Activated T-cell treated with anti-CD3 and anti-CD28 coated beads for 24 hours (primary cell): ENCODE results near the gene KLHL26.

Experiments used
- DNase-seq: peaks from one replicate; pipeline ENCODE4 v3.0.0-alpha.2; 2020; ENCODE audit warnings: low read depth

KLHL26 gene

DNA sequence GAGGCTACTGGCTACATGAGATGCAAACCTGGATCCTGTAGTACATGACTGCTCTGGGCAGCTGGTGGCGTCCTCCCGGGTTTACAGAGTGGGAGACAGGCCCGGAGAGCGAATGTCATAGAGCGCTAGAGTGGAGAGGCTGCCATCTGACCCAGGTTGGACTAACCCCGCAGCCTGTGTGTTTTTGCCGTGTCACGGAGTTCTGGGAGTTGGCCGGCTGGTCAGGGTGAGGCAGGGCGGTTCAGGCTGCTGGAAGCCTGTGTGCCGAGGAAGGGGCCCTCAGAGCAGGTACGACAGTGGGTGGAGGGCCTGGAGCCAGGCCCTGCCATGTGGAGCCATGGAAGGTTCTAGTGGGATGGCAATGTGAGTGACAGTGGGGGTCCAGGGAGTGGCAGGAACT, 59.2 kb downstream of the KLHL26 start:
- no peak for DNase-seq

DNA sequence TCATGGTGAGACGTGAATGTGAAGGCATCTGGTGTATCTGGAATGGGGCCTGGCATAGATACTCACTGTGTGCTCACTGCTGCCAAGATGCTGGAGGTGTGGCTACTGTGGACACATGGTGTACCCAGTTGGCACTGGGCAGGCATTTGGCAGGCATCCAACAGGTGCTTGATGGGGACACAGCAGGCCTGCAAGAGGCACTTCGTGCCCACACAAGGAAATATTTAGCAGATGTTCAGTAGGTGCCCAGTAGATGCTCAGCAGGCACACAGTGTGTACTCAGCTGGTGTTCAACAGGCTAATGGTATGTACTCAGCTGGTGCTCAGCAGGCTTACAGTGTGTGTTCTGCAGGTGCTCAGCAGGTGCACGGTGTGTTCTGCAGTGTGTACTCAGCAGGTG, 60.9 kb downstream of the KLHL26 start:
- DNase-seq = no peak

DNA sequence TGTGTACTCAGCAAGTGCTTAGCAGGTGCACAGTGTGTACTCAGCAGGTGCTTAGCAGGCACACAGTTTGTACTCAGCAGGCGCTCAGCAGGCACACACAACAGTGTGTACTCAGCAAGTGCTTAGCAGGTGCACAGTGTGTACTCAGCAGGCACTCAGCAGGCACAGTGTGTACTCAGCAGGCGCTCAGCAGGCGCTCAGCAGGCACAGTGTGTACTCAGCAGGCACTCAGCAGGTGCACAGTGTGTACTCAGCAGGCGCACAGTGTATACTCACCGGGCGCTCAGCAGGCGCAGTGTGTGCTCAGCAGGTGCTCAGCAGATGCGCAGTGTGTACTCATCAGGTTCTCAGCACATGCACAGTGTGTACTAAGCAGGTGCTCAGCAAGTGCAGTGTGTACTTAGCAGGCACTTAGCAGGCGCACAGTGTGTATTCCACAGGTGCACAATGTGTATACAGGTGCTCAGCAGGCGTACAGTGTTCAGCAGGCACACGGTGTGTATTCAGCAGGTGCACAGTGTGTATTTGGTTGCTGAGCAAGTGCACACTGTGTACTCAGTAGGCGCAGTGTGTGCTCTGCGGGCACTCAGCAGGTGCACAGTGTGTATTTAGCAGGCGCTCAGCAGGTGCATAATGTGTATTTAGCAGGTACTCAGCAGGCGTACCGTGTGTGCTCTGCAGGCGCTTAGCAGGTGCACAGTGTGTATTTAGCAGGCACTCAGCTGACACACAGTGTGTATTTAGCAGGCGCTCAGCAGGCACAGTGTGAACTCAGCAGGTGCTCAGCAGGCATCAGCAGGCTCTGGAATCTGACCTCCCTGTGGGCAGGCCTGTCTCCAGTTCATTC, 61.7 kb downstream of the KLHL26 start:
- no peak for DNase-seq

DNA sequence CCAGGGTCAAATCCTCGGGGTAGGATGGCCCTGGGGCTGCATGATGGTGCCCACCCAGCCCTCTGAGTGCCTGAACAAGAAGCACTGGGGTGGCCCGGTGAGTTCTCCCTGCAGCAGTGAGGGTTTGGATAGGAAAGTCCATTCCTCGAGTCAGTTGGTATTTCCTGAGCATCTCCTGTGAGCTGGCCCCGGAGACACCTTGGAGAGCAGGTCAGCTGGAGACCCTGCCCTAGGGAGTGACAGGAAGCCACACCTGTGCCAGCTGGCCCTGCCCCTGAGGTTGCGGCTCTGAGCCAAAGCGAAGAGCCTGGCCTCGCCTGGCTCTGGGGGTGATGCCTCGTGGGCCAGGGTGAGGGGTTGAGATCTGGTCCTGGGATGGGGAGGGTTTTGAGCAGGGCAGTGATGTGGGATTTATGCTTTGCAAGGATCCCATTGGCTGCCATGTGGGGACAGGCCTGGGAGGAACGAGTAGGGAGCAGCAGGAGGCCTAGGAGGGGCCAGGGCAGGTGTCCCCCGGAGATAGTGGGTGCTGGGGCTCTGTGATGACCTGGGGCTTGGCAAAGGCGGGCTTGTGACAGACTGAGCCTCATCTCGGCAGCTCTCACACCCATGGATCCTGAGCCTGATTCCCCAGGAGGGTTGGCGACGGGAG, 62.7 kb downstream of the KLHL26 start:
- no peak for DNase-seq

DNA sequence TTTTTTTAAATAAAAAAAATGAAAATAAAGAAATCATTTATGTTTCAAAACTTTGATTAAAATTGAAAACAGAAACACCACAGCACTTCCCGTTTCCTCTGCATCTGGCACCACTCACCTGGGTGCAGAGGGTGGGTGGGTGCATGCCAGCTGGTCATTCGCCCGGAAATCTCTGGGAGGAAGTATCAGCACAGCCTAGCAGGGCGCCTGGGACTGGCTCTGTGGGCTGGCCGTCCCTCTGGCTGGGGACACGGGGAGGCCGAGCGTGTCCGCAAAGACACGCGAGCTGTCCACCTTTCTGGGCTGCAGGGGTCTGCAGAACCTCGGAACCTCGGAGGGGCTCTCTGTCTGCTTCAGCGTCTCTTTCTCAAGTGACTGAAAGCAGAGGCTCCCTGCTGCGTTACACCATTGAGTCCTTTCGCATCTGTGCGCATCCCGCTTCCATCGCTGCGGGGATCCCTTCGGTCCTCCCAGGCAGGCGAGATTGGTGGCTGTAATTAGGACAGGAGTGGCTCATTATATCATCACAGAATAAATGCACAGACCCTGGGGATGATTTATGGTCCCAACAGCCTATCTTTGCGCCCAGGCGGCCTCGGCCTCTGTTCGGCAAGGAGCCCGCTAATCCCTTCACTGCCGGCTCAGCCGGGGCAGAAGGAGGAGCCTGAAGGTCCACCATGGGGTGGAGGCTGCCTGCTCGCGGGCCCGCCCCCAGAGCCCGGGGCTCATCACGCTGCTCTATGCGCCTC, 63.8 kb downstream of the KLHL26 start:
- DNase-seq = peak; percentile 46

DNA sequence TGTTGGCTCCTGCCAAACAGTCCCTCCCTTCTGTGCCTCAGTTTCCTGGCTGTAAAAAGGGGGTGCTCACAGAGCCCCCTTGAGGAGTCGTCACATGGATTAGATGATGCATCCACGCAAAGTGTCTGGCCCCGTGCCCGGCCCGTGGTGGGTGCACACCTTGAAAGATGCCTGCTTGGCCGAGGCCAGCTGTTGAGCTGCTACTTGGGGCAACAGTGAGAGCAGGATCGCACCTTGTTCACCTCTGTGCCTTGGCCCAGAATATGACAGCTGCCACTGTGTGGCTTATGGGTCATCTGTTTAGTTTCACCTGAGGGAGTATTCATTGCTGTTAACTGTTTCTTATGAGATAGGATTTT, 64.4 kb downstream of the KLHL26 start:
- DNase-seq = no peak

DNA sequence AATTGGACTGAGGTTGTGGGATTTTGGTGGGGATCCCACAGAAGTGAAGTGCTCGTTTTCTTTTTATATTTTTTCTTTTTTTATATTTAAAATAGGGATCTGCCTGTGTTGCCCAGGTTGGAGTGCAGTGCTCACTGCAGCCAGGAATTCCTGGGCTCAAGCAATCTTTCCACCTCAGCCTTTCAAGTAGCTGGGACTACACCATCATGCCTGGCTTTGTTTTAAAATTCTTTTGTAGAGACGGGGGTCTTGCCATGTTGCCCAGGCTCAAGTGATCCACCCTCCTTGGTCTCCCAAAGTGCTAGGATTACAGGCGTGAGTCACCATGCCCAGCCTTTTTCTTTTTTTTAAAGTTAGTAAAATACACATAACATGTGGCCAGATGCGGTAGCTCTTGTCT, 67.2 kb downstream of the KLHL26 start:
- DNase-seq = no peak

DNA sequence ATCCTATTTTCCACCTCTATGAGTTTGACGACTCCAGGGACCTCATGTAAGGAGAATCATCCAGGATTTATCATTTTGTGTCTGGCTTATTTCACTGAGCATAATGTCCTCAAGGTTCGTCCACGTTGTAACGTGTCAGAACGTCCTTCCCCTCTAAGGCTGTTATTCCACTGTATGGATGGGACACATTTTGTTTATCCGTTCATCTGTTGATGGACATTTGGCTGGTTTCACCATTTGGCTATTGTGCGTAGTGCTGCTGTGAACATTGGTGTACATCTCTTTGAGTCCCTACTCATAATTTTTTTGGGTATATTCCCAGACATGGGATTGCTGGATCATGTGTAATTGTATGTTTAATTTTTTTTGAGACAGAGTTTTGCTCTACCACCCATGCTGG, 68.1 kb downstream of the KLHL26 start:
- no peak for DNase-seq

DNA sequence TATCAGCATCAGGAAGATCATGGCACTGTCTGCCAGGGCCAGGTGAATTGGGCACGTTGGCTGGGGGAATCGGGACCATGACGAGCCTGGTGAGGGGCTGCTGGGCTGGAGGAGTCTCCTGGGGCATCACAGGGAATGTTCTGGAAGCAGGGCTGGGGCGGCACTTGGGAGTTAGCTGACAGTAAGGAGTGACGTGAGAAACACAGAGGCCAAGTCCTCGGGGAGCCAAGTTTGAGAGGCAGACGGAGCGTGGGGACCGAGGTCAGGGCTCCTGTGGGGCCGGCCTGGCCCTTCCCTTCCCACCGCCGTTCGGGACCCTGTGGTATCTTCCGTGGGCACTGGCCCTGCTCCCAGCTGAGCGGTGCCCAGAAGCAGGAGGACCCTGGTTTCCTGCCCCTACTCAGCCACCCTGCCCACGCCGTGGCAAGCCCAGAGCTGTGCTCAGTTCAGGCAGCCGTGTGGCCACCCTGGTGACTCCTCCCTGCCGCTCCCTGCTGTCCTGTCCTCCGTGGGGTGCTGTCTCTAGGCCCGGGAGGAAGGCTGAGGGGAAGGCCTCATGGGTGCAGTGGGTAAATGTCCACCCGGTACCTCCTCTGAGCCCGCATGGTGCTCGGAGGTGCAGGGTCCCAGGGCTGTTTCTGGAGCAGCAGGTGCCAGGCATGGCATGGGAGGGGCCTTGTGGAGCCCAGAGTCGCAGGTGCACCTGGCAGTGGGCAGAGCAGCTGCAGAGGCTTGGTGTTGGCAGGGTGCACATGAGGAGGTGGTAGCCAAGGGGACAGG, 71.8 kb downstream of the KLHL26 start:
- DNase-seq = no peak

DNA sequence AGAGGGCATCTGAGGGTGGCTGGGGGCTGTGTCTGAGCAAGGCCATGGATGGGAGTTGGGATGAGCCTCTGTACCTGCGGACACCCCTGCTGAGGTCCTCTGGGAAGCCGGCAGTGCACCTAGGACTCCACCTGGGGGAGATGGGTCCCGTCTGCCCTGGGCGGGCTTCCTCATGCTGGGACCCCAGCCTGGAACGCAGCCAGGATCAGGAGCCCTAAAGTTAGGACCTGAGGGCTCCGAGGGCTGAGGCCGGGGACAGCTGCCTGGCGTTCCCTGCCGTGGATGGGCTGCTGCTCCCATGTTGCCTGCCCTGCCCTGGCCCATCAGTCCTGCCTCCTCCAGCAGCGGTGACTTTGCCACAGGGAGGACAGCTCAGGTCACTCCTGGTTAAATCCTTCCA, 72.7 kb downstream of the KLHL26 start:
- DNase-seq = no peak

DNA sequence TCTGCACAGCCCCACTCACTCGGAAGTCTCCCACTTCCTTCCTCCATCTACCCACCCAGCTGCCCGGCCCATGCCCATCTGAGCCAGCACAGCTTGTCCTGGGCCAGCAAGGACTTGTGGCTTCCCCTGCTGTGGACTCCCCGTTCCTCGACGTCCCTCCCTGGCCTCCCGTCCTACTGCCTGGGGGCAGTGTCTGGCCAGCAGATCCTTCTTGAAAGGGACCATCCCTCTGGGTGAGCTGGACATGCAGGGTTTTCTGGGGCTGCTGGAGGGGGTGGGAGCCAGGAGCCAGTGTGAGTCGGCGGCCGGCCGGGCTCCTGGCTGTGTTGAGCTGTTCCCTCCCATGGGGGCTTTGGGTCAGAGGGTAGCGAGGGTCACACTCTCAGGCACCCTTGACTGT, 73.4 kb downstream of the KLHL26 start:
- DNase-seq = no peak

DNA sequence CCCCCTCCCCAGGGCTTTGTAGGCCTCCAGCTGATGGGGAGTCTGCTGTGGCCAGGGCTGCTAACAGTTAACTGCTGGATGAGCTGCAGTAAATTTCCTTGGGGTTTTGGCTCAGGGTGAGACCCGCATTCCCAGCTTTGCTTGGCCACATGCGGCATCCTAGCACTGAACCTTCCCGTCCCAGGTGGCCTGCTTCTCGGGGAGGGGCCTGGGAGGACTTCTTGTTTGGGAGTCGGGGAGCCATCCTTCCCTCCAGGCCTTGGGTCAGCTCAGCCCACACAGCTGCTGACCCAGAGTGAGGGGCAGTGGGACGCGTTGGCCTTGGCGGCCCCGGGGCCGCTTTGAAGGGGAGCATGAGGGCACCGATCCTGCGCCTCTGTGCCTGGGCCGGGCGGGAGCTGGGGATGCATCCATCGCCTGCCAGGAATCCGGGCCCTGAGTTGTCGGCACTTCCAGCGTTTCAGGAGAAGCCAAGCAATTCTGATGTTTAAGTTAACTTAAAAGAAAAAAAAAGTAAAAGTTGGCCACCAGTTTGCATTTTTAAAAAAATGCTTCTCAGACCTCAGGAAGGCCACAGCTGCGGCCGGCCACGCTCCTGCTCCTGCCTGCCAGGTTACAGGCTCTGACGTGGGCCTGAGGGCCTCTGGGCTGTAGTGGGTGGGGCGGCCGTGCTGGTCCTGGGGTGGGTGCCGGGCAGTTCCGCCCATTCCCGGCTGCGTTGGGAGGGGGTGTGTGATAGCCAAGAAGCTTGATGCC, 74.3 kb downstream of the KLHL26 start:
- no peak for DNase-seq

DNA sequence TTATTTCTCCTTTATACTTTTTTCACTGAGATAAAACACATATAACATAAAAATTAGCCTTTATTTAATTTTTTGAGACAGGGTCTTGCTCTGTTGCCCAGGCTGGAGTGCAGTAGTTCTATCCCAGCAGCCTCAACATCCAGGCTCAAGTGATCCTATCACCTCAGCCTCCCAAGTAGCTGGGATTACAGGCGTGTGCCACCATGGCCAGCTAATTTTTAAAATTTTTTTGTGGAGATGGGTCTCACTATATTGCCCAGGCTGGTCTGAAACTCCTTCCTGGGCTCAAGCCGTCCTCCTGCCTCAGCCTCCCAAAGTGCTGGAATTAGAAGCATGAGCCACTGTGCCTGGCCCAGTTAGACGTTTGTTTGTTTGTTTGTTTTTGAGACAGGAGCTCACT, 75.1 kb downstream of the KLHL26 start:
- no peak for DNase-seq

DNA sequence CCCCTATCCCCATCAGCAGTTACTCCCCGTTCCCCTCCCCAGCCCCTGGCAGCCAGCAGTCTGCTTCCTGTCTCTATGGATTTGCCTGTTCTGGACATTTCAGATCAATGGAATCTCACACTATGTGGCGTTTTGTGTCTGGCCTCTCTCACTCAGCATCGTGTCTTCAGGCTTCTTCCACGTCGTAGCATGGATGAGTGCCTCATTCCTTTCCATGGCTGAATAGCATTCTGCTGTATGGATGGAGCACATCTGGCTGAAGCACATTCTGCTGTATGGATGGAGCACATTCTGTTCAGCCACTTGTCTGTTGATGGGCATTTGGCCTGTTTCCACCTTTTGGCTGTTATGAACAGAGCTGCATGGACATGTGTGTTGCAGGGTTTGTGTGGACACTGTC, 76.2 kb downstream of the KLHL26 start:
- no peak for DNase-seq

DNA sequence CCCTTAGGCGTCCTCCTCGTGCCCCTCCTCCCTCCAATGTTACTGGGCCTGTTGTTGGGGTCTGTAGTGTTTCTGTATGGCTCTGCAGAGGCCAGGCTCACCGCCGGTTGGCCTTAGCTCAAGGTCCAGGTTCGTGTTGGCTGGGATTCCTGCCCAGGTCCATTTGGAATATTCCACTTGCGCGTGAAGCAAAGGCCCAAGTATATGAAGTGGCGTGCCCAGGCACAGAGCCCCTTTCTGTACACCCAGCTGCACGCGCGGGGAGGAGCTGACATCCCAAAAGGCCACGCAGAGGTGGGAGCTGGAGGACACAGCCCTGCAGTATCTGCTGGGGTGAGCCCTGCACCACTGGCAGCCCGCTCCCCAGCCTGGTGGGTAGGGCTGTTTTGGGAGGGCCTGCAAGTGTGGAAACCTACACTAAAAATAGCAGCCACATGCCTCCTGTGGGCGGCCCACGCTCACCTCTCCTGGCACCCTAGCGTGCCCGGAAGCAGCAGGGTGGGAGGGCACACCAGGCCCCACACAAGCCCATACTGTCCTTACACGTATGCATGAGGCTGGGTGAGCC, 76.8 kb downstream of the KLHL26 start:
- DNase-seq = no peak

DNA sequence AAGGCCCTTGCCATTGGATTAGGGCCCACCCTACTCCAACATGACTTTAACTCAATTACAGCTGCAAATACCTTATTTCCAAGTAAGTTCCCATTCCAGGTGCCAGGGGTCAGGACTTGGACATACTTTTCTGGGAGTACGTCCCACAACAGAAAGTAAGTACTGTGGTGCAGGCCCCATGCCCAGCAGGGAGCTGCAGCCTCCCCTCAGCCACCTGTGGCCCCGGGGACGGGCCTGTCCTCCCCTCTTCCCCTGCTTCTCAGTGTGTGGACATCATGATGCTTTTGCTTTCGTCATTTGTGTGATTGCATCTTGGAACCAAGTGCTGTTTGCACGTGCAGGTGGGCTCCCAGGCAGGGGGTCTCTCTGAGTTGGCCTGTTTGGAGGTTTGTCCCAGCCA, 78.6 kb downstream of the KLHL26 start:
- no peak for DNase-seq

DNA sequence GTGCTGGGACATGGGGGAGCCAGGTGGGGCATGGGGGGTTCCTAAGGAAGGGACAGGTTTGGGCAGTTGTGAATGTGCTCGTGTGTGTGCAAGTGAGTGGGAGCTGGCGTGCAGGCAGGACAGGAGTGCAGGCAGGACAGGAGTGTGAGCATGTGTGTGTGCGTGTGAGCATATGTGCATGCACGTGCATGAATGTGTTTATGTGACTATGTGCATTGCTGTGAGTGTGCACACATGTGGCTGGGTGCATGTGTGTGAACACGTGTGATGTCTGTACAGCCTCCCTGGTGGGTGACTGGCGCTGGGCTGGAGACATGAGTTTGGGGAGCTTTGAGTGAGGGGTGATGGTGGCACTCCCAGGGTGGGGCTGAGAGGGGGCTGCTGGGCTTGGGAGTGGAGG, 80.0 kb downstream of the KLHL26 start:
- no peak for DNase-seq

DNA sequence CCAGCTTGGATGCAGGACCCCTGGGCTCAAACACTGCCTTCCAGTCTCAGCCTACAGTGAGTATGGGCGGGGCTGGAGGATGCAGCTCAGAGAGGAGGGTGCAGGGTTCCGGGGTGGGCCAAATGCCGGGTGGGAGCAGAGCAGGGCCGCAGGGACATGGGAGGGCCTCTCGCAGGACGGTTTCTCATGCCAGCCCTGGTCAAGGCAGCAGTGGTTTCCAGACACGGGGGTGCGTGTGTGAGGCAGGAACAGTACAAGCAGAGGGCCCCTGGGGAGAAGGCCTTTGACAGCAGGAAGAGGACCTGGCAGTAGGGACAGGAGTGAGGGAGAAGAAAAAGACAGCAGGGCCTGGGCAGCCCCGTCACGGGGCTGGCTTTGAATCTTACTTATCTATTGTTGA, 80.8 kb downstream of the KLHL26 start:
- DNase-seq = no peak

DNA sequence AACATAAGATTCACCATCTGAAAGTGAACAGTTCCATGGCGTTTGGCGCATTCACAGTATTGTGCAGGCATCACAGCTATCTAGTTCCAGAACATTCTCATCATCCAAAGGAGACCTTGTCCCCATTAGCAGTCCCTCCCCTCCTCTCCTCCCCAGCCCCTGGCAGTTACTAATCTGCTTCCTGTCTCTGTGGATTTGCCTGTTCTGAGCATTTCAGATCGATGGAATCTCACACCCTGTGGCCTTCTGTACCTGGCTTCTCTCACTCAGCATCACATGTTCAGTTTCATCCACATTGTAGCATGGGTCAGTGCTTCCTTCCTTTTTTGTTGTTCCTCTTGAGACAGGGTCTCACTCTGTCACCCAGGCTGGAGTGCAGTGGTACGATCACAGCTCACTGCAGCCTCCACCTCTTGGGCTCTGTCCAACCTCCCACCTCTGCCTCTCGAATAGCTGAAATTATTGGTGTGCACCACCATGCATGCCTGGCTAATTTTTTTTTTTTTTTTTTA, 81.2 kb downstream of the KLHL26 start:
- no peak for DNase-seq

DNA sequence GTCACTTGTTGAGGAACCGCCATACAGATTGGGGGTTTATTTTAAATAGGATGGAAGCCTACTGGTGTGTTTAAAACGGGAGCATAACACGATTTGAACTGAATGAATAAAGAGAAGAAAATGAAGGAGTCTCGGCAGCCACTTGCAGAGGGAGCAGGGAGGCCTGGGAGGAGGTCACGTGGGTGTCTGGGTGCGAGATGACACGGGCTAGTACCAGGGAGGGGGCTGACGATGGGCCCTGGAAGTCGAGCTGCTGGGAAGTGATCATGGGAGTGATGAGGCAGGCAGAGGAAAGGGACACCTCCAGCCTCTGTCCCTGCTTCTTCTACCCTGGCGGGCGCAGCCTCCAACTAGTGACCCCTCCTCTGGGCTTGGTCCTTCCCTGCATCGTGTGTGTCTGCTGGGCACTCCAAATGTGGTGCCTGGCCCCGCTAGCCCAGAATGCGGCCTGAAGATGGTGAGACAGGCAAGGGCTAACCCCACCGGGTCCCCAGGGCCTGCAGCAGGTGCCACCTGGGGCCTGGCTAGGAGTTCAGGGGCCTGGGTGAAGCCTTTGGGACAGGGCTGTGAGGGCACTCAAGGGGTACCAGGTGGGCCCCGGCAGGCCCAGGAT, 82.1 kb downstream of the KLHL26 start:
- DNase-seq = no peak

DNA sequence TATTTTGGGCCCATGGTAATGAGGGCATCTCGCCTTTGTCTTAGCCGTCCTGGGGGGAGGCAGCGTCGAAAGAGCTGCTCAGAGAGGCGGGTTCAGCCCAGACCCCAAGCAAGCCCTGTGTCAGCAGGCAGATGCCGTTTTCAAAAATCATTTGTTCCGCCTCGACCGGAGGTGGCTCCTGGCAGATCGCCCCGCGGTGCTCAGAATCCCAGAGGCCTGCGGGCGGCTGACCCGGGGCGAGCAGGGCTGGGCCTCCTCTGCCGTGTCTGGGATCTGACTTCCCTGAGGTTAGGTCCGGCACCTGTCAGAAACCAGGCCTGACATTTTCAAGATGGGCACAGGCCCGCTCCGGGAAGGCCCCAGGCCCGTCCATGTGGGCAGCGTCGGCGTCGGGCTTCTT, 82.7 kb downstream of the KLHL26 start:
- no peak for DNase-seq
